Panc1 (cell line): ENCODE measurements around the gene NR3C1. TPM values are rescaled to one million over a fixed set of nuclear protein-coding genes. Genes with fewer than 3 reads are reported as not detected.

Source experiments
- ATAC-seq: fragments of 200-7000 bp; cut with Tn5 transposase; 2 replicates; pipeline ENCODE4 v1.9.1; 2020; ENCODE audit warnings: mild to moderate bottlenecking, moderate library complexity
- BruUV-seq: library from RNA; stranded (reverse); fragments of 400-500 nt; replicated peaks from 2 replicates; lab custom pipeline; 2021; lab: Mats Ljungman, UMichigan
- CTCF ChIA-PET: fragments of 300-600 bp; sonication (Branson Sonifier 250); formaldehyde crosslinking; loops from one replicate; lab custom pipeline; 2022; ENCODE audit warnings: antibody characterized with exemption; lab: Charles Lee
- POLR2A ChIA-PET: fragments of 300-600 bp; sonication (Branson Sonifier 250); formaldehyde crosslinking; loops from one replicate; lab custom pipeline; 2022; ENCODE audit warnings: antibody characterized with exemption; lab: Charles Lee
- DNase-seq: peaks from one replicate; pipeline ENCODE4 v3.0.0-alpha.2; 2010; ENCODE audit warnings: low read depth, low spot score
- H3K27ac ChIP-seq: 2 replicates; pipeline ENCODE4 v1.5.1; 2011; ENCODE audit warnings: mild to moderate bottlenecking, low read length, inconsistent platforms
- H3K27me3 ChIP-seq: fragments of 200-500 bp; sonication (Bioruptor generic); 2 replicates; pipeline ENCODE4 v1.6.0; 2014; ENCODE audit warnings: low read length, inconsistent platforms; ENCODE audit not compliant: control insufficient read depth, insufficient read depth
- H3K36me3 ChIP-seq: fragments of 200-500 bp; sonication (Bioruptor generic); 2 replicates; pipeline ENCODE4 v1.5.1; 2014; ENCODE audit warnings: inconsistent platforms, mild to moderate bottlenecking, low read length, moderate library complexity; ENCODE audit not compliant: control insufficient read depth, insufficient read depth
- H3K4me1 ChIP-seq: 2 replicates; pipeline ENCODE4 v1.5.1; 2011; ENCODE audit warnings: inconsistent platforms, mild to moderate bottlenecking, low read length, moderate library complexity; ENCODE audit not compliant: control insufficient read depth, insufficient read depth
- H3K4me3 ChIP-seq, 2 experiments: 2 replicates each; pipeline ENCODE4 v1.5.1; 2011 to 2012; ENCODE audit warnings: low read depth in 2 of 2, low read length in 2 of 2, mild to moderate bottlenecking in 2 of 2, inconsistent platforms in 1 of 2, moderate library complexity in 1 of 2
- H3K9me3 ChIP-seq: fragments of 200-500 bp; sonication (Bioruptor generic); 2 replicates; pipeline ENCODE4 v1.5.1; 2014; ENCODE audit warnings: low read depth, mild to moderate bottlenecking, inconsistent platforms, low read length, moderate library complexity; ENCODE audit not compliant: control insufficient read depth, insufficient read depth
- CTCF ChIP-seq: fragments of 450-650 bp; IDR thresholded peaks from 2 replicates; pipeline ENCODE4 v1.5.1; 2017; ENCODE audit warnings: mild to moderate bottlenecking
- POLR2AphosphoS5 ChIP-seq: IDR thresholded peaks from 2 replicates; pipeline ENCODE4 v1.6.1; 2012; ENCODE audit warnings: mild to moderate bottlenecking, low read depth, low read length, moderate library complexity
- REST ChIP-seq, 2 experiments: IDR thresholded peaks; 2 replicates each; pipeline ENCODE4 v1.6.1; 2011 to 2012; ENCODE audit warnings: low read depth in 2 of 2, control low read depth in 1 of 2, low read length in 1 of 2, mild to moderate bottlenecking in 1 of 2, moderate library complexity in 1 of 2; ENCODE audit not compliant: insufficient read depth in 1 of 2
- SIN3A ChIP-seq: IDR thresholded peaks from 2 replicates; pipeline ENCODE4 v1.6.1; 2012; ENCODE audit warnings: low read depth, mild to moderate bottlenecking, low read length, moderate library complexity, borderline replicate concordance; ENCODE audit not compliant: insufficient read depth
- TCF7L2 ChIP-seq: IDR thresholded peaks from 2 replicates; pipeline ENCODE4 v1.6.1; 2011; ENCODE audit warnings: mild to moderate bottlenecking, low read depth, low read length, inconsistent platforms
- in situ Hi-C: cut with HindIII; loops from 2 replicates; pipeline ENCODE4 v1.10.0; 2016; ENCODE audit warnings: low sequenced_read_pairs, low pct_unique_long_range_greater_than_20kb
- intact Hi-C: fragments of 100-400 bp; cut with micrococcal nuclease; formaldehyde crosslinking; loops from one replicate; pipeline ENCODE4 v1.10.0; 2022; ENCODE audit not compliant: unreplicated experiment
- total RNA-seq: library from RNA; stranded (reverse); gene quantifications from one replicate; pipeline ENCODE4 v1.2.1, GENCODE V29; 2021; ENCODE audit not compliant: unreplicated experiment

The NR3C1 gene
- total RNA-seq, 1 experiment from 2014 or later, result 52.6 TPM

GRCh38 chr5:143248822-143249579, 154.5 kb downstream of the NR3C1 start:
- no TSS peak for BruUV-seq
- DNase-seq (no peak), ATAC-seq (no peak)
- Histone ChIP-seq H3K27ac (peak overlapping the region; percentile 99), H3K36me3 (no peaks in the 10 kb centered on the region), H3K4me1 (peaks cover 41% of the 10 kb centered on the region), H3K27me3 (no peaks in the 10 kb centered on the region), H3K9me3 (no peaks in the 10 kb centered on the region), H3K4me3 (no peak overlapping the region)
- TF ChIP-seq TCF7L2 (no peak), CTCF (no peak)
- ChIA-PET POLR2A (no interaction called here), CTCF (no interaction called here)
- in situ Hi-C loops (no loop called here), intact Hi-C loops (no loop called here)

GRCh38 chr5:143248391-143248790, 155.1 kb downstream of the NR3C1 start:
- no peak overlapping the region for H3K4me3 ChIP-seq
- POLR2A ChIA-PET, result no interaction called here
- H3K9me3 ChIP-seq, result no peaks in the 10 kb centered on the region
- BruUV-seq, result no TSS peak
- intact Hi-C loops, result no loop called here
- peak overlapping the region; percentile 99 for H3K27ac ChIP-seq
- DNase-seq (no peak), ATAC-seq (no peak)
- in situ Hi-C loops, result no loop called here
- CTCF ChIA-PET, result no interaction called here
- no peaks in the 10 kb centered on the region for H3K36me3 ChIP-seq
- H3K27me3 ChIP-seq, result no peaks in the 10 kb centered on the region
- no peak for TF ChIP-seq REST (IDR thresholded peaks at IDR 0.05; ENCODE audit: insufficient read depth in 1 of 2, low read depth in 2 of 2, low read length in 1 of 2)
- no peak for TF ChIP-seq POLR2AphosphoS5
- TF ChIP-seq TCF7L2, result no peak
- TF ChIP-seq CTCF, result no peak
- no peak for TF ChIP-seq SIN3A
- peaks cover 46% of the 10 kb centered on the region for H3K4me1 ChIP-seq
